CD4-positive, alpha-beta T cell treated with Interleukin-21 for 1 hour (primary cell): ENCODE data around the gene DLX3.

Experiments
- DNase-seq: peaks from one replicate; pipeline ENCODE4 v3.0.0-alpha.2; 2020

DLX3 gene

GRCh38 chr17:50022463-50023130 is 27.6 kb upstream of the DLX3 start:
- no peak for DNase-seq

DNA sequence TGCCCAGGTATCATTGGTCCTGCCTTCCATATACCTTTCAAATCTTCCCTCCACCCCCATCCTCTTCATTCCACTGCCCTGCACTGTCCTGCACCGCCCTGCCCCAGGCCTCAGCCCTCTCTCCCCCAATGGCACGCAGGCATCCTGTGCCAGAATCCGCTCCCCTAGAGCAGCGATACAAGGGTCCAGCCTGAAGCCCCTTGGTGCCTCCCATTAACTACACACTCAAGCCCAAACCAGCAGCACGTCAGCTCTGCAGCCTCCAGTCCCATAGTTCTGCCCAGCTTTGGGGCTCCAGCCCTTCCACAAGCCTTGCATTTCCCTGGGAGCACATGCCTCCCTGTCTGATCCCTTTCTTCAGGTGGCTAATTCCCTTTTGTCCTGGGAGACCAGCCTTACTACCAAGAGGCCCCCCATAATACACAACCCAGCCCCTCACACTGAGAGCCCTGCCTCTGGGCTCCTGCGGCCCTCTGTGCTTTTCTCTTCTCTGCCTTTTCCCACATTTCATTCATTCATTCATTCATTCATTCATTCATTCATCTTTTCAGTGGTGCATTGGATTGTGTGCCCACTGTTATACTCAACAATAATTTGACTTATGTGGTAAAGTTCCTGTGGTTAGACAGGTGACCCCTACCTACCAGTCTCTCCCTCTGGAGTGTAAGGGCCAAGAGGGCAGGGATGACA is 26.8 kb upstream of the DLX3 start:
- DNase-seq: no peak

- no peak for DNase-seq
Observed at GRCh38 chr17:50020841-50021599, 26.0 kb upstream of the DLX3 start.

GRCh38 chr17:50018909-50019308 is 23.9 kb upstream of the DLX3 start:
- DNase-seq: no peak

DNA sequence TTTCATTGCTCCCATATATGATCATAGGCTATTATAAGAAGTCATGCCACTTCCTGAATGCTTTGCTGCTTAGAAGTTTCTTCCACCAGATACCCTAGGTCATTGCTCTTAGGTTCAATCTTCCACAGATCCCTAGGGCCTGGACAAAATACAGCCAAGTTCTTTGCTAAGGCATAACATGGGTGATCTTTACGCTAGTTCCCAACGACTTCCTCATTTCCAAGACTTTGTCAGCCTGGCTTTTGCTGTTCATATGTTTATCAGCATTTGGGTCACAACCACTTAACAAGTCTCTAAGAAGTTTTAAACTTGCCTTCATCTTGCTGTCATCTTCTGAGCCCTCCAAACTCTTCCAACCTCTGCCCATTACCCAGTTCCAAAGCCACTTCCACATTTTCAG is 20.1 kb upstream of the DLX3 start:
- no peak for DNase-seq

DNA sequence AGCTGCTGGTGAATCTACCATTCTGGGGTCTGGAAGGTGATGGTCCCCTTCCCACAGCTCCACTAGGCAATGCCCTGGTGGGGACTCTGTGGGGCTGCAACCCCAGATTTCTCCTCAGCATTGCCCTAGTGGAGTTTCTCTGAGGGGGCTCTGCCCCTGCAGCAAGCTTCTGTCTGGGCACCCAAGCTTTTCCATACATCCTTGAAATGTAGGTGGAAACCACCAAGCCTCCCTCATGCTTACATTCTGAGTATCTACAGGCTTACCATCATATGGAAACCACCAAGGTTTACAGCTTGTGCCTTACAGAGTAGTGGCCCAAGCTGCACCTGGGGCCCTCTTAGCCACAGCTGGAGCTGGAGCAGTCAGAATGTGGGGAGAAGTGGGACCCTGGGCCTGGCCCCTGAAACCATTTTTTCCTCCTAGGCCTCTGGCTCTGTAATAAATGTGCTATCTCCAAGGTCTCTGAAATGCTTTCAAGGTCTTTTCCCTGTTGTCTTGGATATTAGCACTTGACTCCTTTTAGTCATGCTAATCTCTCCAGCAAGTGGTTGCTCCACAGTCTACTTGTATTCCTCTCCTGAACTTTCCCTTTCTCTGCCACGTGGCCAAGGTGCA is 19.6 kb upstream of the DLX3 start:
- DNase-seq: no peak

DNA sequence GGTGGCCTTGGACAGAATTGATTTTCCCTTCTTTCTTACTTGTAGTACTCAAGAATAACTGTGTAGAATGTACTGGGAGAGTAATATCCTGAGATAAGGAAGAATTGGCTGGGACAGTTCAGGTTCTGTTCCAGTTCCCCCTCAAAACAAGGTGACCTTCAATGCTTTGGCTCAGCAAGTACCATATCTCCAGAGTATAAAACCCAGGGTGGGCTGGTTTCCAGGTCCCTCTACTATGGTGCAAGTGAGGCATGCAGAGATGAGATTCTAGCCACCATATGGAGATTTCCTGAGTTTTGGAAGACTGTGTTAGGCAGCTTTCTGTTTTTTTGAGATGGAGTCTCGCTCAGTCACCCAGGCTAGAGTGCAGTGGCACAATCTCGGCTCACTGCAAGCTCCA is 18.1 kb upstream of the DLX3 start:
- DNase-seq: no peak

DNA sequence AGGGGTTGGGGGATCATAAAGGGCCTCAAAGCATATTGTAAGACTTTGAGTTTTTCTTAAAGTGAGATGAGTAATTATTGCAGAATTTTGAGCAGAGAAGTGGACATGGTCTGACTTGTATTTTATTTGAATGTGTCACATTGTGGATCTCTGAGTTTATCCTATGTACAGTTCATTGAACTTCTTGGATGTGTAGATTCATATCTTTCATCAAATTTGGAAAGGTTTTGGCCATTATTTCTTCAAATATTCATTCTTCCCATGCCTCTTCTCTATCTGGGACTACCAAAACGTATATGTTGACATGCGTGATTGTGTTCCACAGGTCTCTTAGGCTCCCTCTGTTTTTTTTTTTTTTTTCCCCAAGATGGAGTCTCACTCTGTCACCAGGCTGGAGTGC is 14.3 kb upstream of the DLX3 start:
- DNase-seq: no peak

DNA sequence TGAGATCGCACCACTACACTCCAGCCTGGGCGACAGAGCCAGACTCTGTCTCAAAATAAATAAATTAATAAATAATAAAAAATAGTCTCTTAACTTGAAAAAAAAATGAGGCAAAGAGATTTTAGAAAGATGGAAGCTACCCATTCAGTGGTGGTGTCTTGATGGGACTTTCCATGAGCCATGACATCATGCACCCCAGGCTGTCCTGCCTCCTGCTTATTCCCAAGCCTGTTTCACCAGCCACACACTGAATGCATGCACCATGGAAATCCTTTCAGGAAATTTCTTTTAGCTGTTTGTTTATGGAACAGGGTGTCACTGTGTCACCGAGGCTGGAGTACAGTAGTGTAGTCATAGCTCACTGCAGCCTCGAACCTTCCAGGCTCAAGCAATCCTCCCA is 8.9 kb upstream of the DLX3 start:
- no peak for DNase-seq

DNA sequence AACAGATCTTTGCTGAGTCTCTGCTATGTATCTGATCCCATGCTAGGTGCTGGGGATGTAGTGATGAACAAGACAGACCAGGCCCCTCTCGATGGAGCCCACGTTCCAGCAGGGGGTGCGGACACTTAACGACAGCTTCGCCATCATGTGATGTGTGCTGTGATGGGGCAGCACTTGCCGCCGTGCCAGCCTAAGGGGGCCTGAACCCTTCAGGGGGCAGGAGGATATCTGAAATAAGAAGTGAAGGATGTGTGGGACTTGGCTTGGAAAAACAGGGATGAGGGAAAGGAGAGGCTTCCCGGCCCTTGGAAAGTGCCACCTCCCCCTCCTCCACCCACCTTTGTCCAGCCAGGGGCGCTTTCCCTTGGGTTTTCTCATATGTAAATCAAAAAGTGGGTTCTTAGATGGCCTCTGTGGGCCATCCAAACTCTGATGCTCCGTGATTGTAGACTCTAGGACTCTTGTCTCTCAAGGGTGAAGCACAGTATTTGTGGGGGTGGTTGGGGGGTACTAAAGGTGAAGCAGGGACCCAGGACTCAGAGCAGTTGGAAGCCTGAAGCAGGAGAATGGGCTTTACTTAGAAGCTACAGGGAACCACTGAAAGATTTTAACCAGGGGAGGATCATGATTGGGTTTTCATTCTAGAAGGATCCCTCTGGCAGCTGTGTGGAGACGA is 4.0 kb upstream of the DLX3 start:
- no peak for DNase-seq

DNA sequence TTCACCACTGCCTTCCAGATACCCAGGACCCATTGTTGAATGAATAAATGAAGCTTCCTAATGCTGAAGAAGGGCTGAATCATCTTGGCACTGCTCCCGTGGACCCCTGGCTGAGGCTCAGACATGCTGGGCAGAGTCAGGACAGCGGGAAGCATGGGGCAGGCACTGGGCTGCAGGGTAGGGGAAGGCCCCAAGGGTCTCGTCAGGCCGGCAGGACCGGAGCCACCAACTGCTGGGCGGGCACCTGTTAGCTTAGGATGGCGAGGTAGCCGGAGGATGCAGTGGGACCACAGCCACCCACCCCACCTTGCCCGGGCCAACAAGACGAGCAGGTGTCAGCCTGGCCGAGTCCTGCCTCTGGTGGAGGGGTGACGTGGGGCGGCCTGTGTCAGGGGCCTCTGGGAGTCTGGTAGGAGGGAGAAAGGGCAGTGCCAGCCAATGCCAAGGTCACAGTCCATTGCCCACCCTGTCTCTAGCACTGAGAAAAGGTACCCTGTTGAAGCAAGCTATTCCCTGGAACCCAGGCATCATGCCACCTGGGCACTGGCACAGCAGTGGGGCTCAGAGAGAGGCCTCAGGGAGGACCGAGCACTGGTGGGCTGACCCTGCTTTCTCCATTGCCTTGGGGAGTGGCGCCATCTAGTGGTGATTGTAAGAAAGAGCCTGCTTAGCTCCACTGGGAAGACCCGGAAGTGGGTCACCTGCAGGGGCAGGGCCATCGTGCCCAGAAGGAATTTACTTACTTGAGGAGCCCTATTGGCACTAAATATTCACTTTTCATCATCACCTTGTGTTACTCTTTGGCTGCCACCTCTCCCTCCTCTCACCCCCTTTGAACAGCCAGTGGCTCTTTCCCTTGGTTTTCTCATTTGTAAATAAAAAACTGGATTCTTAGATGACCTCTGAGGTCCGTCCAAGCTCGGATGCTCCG is 3.0 kb upstream of the DLX3 start:
- DNase-seq: peak; percentile 88

- no peak for DNase-seq
Observed at GRCh38 chr17:49997301-49997650, 2.3 kb upstream of the DLX3 start.

GRCh38 chr17:49996495-49997300 is 1.7 kb upstream of the DLX3 start:
- peak; percentile 65 for DNase-seq

DNA sequence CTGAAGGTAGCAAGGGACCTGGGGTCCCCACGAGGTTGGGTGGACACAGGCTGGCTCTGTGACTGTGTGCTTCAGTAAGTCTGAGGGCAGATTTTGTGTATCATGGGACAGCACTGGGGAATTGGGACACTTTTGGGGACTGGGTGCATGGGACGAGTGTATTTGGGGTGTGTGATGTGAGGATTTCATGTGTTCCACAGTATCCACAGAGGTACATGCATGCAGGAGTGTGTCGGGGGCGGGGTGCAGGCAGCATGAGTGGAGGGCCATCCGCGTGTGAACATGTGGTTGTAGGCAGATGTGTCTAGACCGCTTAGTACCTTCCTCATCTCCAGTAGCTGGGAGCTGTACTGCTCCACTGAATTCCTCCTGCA is 1.1 kb upstream of the DLX3 start:
- no peak for DNase-seq

DNA sequence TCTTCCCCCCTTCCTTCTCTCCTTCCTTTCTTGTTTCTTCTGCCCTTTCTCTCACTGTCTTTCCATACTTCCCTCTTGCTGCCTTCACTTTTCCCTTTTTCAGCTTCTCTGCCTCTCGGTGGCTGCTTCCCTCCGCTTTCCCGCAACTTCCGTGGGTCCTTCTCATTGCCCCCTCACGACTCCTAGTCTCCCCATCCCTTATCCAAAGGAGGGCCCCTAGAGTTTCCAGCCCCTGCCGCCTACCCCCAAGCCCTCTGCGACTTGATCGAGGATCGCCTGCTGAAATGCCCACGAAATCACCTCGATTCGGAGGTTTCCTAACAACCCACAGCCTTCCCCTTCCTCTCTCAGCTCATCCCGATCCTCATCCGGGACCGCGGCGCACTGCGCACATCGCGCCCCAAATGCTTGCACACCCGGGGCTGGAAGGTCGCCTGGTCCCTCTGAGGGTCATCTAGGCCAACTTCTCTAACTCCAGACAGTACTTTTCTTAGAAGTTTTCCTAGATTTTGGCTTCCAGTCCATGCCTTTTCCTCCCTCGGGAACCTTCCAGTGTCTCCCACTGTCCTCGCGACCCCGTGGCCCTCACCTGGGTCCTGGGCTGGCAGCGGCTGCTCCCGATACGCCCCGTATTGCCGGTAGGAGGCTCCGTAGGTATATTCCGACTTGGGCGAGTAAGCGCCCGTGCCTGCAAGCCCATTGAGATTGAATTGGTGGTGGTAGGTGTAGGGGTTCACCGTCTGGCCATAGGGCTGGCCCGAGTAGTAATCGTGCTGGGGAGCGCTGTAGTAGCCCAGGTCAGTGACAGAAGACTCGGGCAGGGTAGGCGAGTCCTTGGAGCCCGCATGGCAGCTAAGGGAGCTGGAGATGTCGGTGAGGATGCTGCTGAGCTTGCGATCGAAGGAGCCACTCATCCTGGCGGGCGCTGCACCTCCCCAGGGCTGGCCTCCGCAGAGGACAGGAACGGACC is 654 bp downstream of the DLX3 start:
- no peak for DNase-seq

GRCh38 chr17:49993423-49994060 is 1.5 kb downstream of the DLX3 start:
- DNase-seq: peak; percentile 28

DNA sequence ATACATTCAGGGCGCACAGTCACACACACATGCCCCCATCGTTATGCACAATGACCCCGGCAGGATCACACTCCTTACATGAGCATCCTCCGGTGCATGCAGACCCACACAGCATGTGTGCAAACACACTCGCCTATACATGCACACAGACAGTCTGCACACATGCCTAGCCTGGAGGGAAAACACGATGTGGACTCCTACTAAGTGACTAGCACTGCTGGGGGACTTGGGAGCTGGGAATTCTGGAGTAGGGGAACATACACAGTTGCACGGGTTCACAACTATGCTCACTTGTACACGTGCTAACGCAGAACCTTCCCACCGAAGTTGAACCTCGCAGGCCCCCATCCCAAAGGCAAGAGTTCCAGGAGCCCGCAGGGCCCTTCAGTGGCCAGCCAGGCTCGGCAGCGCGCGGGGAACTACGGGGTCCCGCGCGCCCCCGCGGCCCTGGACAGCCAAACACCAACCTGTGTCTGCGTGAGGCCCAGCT is 2.0 kb downstream of the DLX3 start:
- no peak for DNase-seq

- no peak for DNase-seq
Observed at GRCh38 chr17:49992191-49992932, 2.7 kb downstream of the DLX3 start.

DNA sequence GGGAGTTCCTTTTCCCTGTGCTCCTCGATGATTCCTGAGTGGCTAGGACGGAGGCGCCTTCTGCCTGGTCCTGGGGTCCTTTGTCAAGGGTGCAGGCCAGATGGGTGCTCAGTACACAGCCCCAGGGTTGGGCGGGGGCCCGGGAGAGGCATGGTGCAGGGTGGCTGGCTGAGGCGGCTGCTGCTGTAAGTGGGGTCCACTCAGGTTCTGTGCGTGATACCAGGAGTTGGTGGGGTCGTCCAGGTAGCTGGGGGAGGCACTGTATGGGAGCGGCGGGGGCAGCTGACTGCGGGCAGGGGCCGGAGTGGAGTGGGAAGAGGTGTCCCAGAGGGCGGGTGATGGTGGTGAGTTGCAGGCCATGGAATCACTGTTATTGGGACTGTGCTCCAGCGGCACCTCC is 3.6 kb downstream of the DLX3 start:
- no peak for DNase-seq
